Stomach (tissue), 9 donors: Measurements from ENCODE around the gene SH3GL1. TPM values are rescaled to one million over a fixed set of nuclear protein-coding genes. Genes with fewer than 3 reads are reported as not detected.
A peak's percentile ranks its signal among the peaks of the same experiment; 100 is the strongest.

ENCODE experiments used
- DNase-seq, 2 donors: peaks; one replicate each; pipeline versions ENCODE4 v3.0.0 to v3.0.0-alpha.2; 2013 to 2019
- H3K27ac ChIP-seq, 5 donors: fragments of 200-600 bp in 4 of 5; sonication (generic) in 4 of 5; one replicate each; pipeline ENCODE4 v1.5.1; 2013 to 2019; ENCODE audit warnings: mild to moderate bottlenecking in 1 of 5, moderate library complexity in 1 of 5
- H3K27me3 ChIP-seq, 3 donors: fragments of 200-600 bp; sonication (generic); one replicate each; pipeline ENCODE4 v1.5.1; 2017 to 2019; ENCODE audit warnings: mixed run types in 1 of 3
- H3K36me3 ChIP-seq, 4 donors: fragments of 200-600 bp; sonication (generic); 1 replicate in 3 of 4; 2 replicates in 1 of 4; pipeline ENCODE4 v1.5.1; 2016 to 2019
- H3K4me1 ChIP-seq, 4 donors: fragments of 200-600 bp; sonication (generic); one replicate each; pipeline ENCODE4 v1.5.1; 2016 to 2019
- H3K4me3 ChIP-seq, 4 donors: fragments of 200-600 bp; sonication (generic) in 3 of 4; one replicate each; pipeline ENCODE4 v1.5.1; 2016 to 2019; ENCODE audit warnings: mild to moderate bottlenecking in 1 of 4
- H3K9me3 ChIP-seq, 4 donors: fragments of 200-600 bp; sonication (generic); one replicate each; pipeline ENCODE4 v1.5.1; 2016 to 2019
- EP300 ChIP-seq: sonication (generic); formaldehyde crosslinking; IDR thresholded peaks from one replicate; pipeline ENCODE4 v1.6.1; 2017; ENCODE audit warnings: antibody characterized with exemption
- POLR2A ChIP-seq, 4 donors: fragments of 450-650 bp; IDR thresholded peaks; one replicate each; pipeline ENCODE4 v1.6.1; 2016; ENCODE audit warnings: antibody characterized with exemption in 4 of 4, control low read depth in 2 of 4, mild to moderate bottlenecking in 1 of 4, moderate library complexity in 1 of 4
- POLR2AphosphoS5 ChIP-seq, 3 donors: sonication (generic); formaldehyde crosslinking; IDR thresholded peaks; one replicate each; pipeline ENCODE4 v1.6.1; 2016; ENCODE audit warnings: antibody characterized with exemption in 3 of 3
- WGBS, 5 donors: extraction: QIAGEN DNeasy Blood & Tissue Kit in 3 of 5; methylation state at CpG; one replicate each; pipeline versions ENCODE4 v1.1.5 to v1.1.7; 2013 to 2018; 5-methylcytosine and 5-hydroxymethylcytosine counted together
- intact Hi-C: fragments of 100-400 bp; cut with DNase I; formaldehyde crosslinking; loops from one replicate; pipeline ENCODE4 v1.15.1; 2023; ENCODE audit warnings: low total_unique reads
- polyA plus RNA-seq, 3 donors: library from polyadenylated mRNA; stranded (reverse); fragments of 200-250 nt; gene quantifications; one replicate each; pipeline ENCODE4 v1.2.3, GENCODE V29; 2013
- total RNA-seq, 5 donors: library from RNA; depleted of rRNA; stranded (reverse); fragments of >200 nt; gene quantifications; one replicate each; pipeline versions ENCODE4 v1.1.0 to v1.2.3, GENCODE V29; 2014 to 2016
- TF ChIP-seq, protein P1 (sequence below), 7 experiments: fragments of 450-650 bp in 4 of 7; fragments of 200-600 bp in 3 of 7; sonication (generic) in 3 of 7; IDR thresholded peaks; one replicate each; pipeline ENCODE4 v1.5.1; 2016 to 2019; ENCODE audit warnings: antibody characterized with exemption in 7 of 7, control low read depth in 2 of 7, mild to moderate bottlenecking in 1 of 7
- donor health status: healthy with polysubstance abuse.
- donor health status: Bipolar disorder and iron deficiency.
- donor health status: healthy.

Gene SH3GL1
- total and polyA plus RNA-seq, 8 donors: 14.8 to 111 (median 36.9) TPM

DNA sequence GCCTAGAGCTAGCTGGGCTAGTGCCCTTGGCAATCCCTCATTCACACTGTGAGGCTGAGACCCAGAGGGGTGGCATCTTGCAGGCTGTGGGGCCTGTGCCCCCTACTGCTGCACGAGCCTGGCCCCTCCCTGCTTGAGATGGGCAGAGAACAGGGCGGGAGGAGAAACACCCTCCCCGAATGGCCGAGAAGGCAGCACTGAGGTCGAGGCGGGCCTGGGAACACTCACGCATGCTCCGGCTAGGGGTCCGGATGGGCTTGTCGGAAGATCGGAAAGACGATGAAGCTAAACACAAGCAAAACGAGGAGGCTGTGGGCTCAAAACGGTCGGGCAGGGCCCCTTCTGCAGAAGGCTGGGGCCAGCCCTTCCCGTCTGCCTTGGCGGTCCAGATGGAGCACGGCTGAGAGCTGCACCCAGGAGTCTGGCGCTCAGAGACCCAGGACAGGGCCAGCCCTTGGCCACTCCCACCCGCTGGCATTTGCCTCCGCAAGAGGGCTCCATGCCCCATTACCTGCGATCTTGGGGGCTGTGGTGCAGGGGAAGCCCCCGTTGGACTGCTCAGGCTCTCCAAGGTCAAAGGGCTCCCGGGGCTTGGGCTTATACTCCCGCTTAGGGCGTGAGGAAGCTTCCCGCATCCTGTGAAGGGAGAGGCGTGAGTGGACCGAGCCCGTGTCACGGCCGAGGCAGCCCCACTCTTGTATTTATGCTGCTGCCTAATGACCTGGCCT is 38.1 kb downstream of the SH3GL1 start:
- peak in 1 of 2 donors; percentile 41 for DNase-seq
- no peak for TF ChIP-seq EP300
- no peak for TF ChIP-seq POLR2A (IDR thresholded peaks at IDR 0.05)
- TF ChIP-seq, protein P1, sequence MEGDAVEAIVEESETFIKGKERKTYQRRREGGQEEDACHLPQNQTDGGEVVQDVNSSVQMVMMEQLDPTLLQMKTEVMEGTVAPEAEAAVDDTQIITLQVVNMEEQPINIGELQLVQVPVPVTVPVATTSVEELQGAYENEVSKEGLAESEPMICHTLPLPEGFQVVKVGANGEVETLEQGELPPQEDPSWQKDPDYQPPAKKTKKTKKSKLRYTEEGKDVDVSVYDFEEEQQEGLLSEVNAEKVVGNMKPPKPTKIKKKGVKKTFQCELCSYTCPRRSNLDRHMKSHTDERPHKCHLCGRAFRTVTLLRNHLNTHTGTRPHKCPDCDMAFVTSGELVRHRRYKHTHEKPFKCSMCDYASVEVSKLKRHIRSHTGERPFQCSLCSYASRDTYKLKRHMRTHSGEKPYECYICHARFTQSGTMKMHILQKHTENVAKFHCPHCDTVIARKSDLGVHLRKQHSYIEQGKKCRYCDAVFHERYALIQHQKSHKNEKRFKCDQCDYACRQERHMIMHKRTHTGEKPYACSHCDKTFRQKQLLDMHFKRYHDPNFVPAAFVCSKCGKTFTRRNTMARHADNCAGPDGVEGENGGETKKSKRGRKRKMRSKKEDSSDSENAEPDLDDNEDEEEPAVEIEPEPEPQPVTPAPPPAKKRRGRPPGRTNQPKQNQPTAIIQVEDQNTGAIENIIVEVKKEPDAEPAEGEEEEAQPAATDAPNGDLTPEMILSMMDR (IDR thresholded peaks at IDR 0.05): no peak
- TF ChIP-seq POLR2AphosphoS5 (IDR thresholded peaks at IDR 0.05): no peak
- peaks cover 63 to 99% (median 92%) of the 10 kb centered on the region in 4 donors for H3K36me3 ChIP-seq

DNA sequence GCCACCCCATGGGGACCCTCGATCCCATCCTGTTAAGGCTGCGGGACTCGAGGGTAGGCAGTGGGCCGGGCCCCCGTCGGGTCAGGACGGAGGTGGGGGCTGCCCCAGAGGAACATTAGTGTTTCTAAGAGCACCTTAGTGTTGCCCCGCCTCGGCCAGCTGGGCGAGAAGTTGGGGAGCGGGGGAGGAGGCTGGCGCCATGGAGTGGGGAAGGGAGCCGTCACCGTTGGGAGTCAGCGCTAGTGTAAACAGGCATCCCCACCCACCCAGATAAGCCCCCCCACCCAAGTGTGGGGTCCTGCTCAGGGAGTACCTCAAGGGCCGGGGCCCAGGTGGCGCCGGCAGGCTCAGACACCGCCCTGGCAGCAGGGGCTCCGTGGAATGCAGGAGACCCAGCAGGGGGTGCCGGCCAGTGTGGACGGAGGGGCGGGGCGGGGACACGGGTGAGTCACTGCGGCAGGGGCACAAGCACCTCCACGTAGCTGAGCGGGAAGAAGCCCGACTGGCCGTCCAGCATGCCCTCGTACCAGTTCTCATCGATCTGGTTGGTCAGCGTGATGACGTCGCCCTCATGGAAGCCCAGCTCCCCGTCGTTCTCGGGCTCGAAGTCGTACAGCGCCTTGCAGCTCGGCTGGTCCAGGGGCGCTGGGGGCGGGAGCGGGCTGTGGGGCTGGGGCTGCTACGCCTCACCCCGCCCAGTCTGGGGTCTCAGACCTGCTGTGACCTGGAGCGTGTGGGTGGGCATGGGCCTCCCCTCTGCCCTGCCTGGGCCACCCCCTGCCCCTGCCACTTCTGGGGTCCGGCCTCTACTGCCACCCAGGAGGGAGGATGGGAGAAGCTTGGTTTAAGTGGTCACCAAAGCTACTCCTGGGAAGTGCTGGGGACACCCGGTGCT is 38.9 kb downstream of the SH3GL1 start:
- WGBS, 5 donors: 80 to 86% (median 85%) methylated on average over 39 to 50 of the region's 50 CpGs
- Histone ChIP-seq H3K36me3 (peaks cover 63 to 99% (median 89%) of the 10 kb centered on the region in 4 donors), H3K9me3 (no peaks in the 10 kb centered on the region), H3K4me3 (no peak overlapping the region), H3K4me1 (peaks cover 0 to 25% (median 20%) of the 10 kb centered on the region in 4 donors), H3K27ac (peak overlapping the region in 3 of 5 donors; percentile 21 to 57 (median 30)), H3K27me3 (no peaks in the 10 kb centered on the region)
- intact Hi-C loops: no loop called here
- peak in 1 of 2 donors; percentile 79 for DNase-seq
- TF ChIP-seq, protein P1 (IDR thresholded peaks at IDR 0.05): no peak
- TF ChIP-seq EP300: no peak
- no peak for TF ChIP-seq POLR2A (IDR thresholded peaks at IDR 0.05)
- TF ChIP-seq POLR2AphosphoS5 (IDR thresholded peaks at IDR 0.05): no peak

More for the DNA sequence above, 38.1 kb downstream of the SH3GL1 start:
- H3K27ac ChIP-seq: no peak overlapping the region
- no peaks in the 10 kb centered on the region for H3K27me3 ChIP-seq
- H3K9me3 ChIP-seq: no peaks in the 10 kb centered on the region
- WGBS, 5 donors: 86 to 87% (median 87%) methylated on average over 25 to 32 of the region's 32 CpGs
- no peak overlapping the region for H3K4me3 ChIP-seq
- intact Hi-C loops: no loop called here
- peaks cover 0 to 25% (median 20%) of the 10 kb centered on the region in 4 donors for H3K4me1 ChIP-seq

DNA sequence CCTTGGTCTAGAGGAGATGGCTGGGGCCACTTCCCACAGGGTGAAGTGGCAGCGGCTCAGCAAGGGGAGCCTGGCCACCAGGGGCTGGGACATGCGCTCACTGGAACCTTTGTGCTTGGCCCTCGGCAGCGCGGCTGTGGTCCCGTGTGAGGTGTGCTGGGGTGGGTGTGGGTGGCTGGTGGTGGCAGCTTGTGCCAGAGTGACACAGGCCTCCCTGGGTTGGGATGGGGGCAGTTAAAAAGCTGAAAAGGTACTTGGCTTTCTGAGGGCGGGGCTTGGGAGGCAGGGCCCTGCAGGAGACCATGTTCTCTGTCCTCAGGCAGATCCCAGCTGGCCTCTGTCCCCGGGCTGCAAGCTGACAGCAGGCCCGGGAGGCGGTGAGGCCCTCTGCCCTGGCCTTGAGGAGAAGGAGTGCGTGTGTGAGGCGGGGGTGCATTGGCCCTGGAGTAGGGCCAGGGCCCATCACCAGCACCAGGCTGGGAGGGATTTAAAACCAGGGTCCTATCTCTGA is 39.7 kb downstream of the SH3GL1 start:
- H3K4me1 ChIP-seq: peaks cover 0 to 25% (median 20%) of the 10 kb centered on the region in 4 donors
- no peak for TF ChIP-seq EP300
- TF ChIP-seq POLR2A (IDR thresholded peaks at IDR 0.05): no peak
- TF ChIP-seq, protein P1 (IDR thresholded peaks at IDR 0.05): no peak
- no peak for TF ChIP-seq POLR2AphosphoS5 (IDR thresholded peaks at IDR 0.05)
- H3K4me3 ChIP-seq: no peak overlapping the region
- peaks cover 56 to 99% (median 88%) of the 10 kb centered on the region in 4 donors for H3K36me3 ChIP-seq
- peak in 1 of 2 donors; percentile 69 for DNase-seq
- peak overlapping the region in 4 of 5 donors; percentile 10 to 57 (median 26) for H3K27ac ChIP-seq
- intact Hi-C loops: no loop called here
- H3K9me3 ChIP-seq: no peaks in the 10 kb centered on the region
- no peaks in the 10 kb centered on the region for H3K27me3 ChIP-seq
- WGBS, 5 donors: 68 to 77% (median 70%) methylated on average over 7 to 12 of the region's 12 CpGs

DNA sequence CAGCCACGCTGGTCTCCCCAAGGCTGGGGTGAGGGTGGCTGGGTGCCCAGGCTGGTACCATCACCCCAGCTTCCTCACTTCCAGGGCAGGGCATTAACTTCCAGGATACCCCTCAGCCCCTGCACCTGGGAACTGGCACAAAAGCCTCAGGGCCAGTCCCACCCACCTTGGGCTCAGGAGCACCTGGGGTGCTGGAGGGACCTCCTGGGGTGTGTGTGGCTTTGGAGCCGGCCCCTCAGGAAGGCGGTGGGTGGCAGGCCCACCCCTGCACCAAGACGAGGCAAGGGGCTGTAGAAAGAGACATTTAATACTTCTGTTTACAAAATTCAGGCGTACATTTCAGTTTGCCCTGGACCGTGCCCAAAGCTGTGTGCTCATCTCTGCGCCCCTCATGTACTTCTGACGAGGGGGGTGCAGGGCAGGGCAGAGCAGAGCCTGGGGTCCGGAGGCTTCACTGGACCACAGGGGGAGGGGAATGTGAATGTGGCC is 40.2 kb downstream of the SH3GL1 start:
- peaks cover 51 to 96% (median 84%) of the 10 kb centered on the region in 4 donors for H3K36me3 ChIP-seq
- TF ChIP-seq EP300 (no peak), POLR2AphosphoS5 (IDR thresholded peaks at IDR 0.05) (no peak), POLR2A (IDR thresholded peaks at IDR 0.05) (no peak)
- TF ChIP-seq, protein P1 (IDR thresholded peaks at IDR 0.05): no peak
- DNase-seq: peak in 1 of 2 donors; percentile 33
- no peak overlapping the region for H3K4me3 ChIP-seq
- no peaks in the 10 kb centered on the region for H3K27me3 ChIP-seq
- WGBS, 5 donors: 54 to 74% (median 66%) methylated on average over 8 to 9 of the region's 9 CpGs
- H3K9me3 ChIP-seq: no peaks in the 10 kb centered on the region
- intact Hi-C loops: no loop called here
- H3K4me1 ChIP-seq: peaks cover 0 to 25% (median 20%) of the 10 kb centered on the region in 4 donors
- H3K27ac ChIP-seq: peak overlapping the region in 2 of 5 donors; percentile 21 to 57
